Adipocyte (in vitro differentiated cells): Measurements from ENCODE around the gene SNX33.

Experiments used
- DNase-seq: peaks from one replicate; pipeline ENCODE4 v3.0.0-alpha.2; 2015; ENCODE audit warnings: low read depth
- H3K27me3 ChIP-seq: replicated peaks from 2 replicates; pipeline ENCODE4 v1.7.0; 2013; ENCODE audit warnings: mild to moderate bottlenecking, low read length, moderate library complexity; ENCODE audit not compliant: control insufficient read depth, insufficient read depth
- H3K36me3 ChIP-seq: 2 replicates; pipeline ENCODE4 v1.7.0; 2013; ENCODE audit warnings: low read length, mild to moderate bottlenecking, moderate library complexity; ENCODE audit not compliant: control insufficient read depth, insufficient read depth, severe bottlenecking
- H3K4me1 ChIP-seq: 2 replicates; pipeline ENCODE4 v1.7.0; 2013; ENCODE audit warnings: mild to moderate bottlenecking, low read length, moderate library complexity; ENCODE audit not compliant: control insufficient read depth, insufficient read depth
- H3K4me3 ChIP-seq: 2 replicates; pipeline ENCODE4 v1.7.0; 2013; ENCODE audit warnings: mild to moderate bottlenecking, low read length, moderate library complexity
- H3K9ac ChIP-seq: 2 replicates; pipeline ENCODE4 v1.7.0; 2013; ENCODE audit warnings: mild to moderate bottlenecking, low read length, moderate library complexity
- H3K9me3 ChIP-seq: 2 replicates; pipeline ENCODE4 v1.7.0; 2013; ENCODE audit warnings: mild to moderate bottlenecking, low read length, moderate library complexity; ENCODE audit not compliant: control insufficient read depth

The SNX33 gene

GRCh38 chr15:75669191-75669878, 21.6 kb downstream of the SNX33 start:
- H3K27me3 ChIP-seq = no peaks in the 10 kb centered on the region
- peaks cover 63% of the 10 kb centered on the region for H3K4me1 ChIP-seq
- no peak overlapping the region for H3K4me3 ChIP-seq
- H3K9me3 ChIP-seq = no peaks in the 10 kb centered on the region
- no peak for DNase-seq
- no peaks in the 10 kb centered on the region for H3K36me3 ChIP-seq
- no peak overlapping the region for H3K9ac ChIP-seq

- H3K9ac ChIP-seq = no peak overlapping the region
Observed at GRCh38 chr15:75669879-75670212, 22.1 kb downstream of the SNX33 start.

GRCh38 chr15:75671730-75672602, 24.3 kb downstream of the SNX33 start:
- H3K27me3 ChIP-seq = no peaks in the 10 kb centered on the region
- H3K9ac ChIP-seq = peak overlapping the region; percentile 25
- H3K9me3 ChIP-seq = no peaks in the 10 kb centered on the region
- DNase-seq = no peak
- no peak overlapping the region for H3K4me3 ChIP-seq
- H3K36me3 ChIP-seq = peaks cover under 1% of the 10 kb centered on the region
- peaks cover 63% of the 10 kb centered on the region for H3K4me1 ChIP-seq

More at GRCh38 chr15:75669879-75670212, 22.1 kb downstream of the SNX33 start:
- no peak overlapping the region for H3K4me3 ChIP-seq
- no peaks in the 10 kb centered on the region for H3K27me3 ChIP-seq
- no peaks in the 10 kb centered on the region for H3K36me3 ChIP-seq
- H3K9me3 ChIP-seq = no peaks in the 10 kb centered on the region
- H3K4me1 ChIP-seq = peaks cover 68% of the 10 kb centered on the region
- DNase-seq = no peak

- H3K9ac ChIP-seq = peak overlapping the region; percentile 75
- peak; percentile 65 for DNase-seq
- H3K4me1 ChIP-seq = peaks cover 54% of the 10 kb centered on the region
- peaks cover 6% of the 10 kb centered on the region for H3K36me3 ChIP-seq
- no peaks in the 10 kb centered on the region for H3K9me3 ChIP-seq
- H3K4me3 ChIP-seq = peak overlapping the region; percentile 63
- no peaks in the 10 kb centered on the region for H3K27me3 ChIP-seq
Observed at GRCh38 chr15:75672646-75673425, 25.1 kb downstream of the SNX33 start.

- Histone ChIP-seq H3K4me1 (peaks cover 53% of the 10 kb centered on the region), H3K36me3 (peaks cover 6% of the 10 kb centered on the region), H3K27me3 (no peaks in the 10 kb centered on the region), H3K9me3 (no peaks in the 10 kb centered on the region), H3K4me3 (peak overlapping the region; percentile 63), H3K9ac (peak overlapping the region; percentile 75)
- peak; percentile 70 for DNase-seq
Observed at GRCh38 chr15:75673426-75674235, 25.9 kb downstream of the SNX33 start.

- Histone ChIP-seq H3K9me3 (no peaks in the 10 kb centered on the region), H3K4me1 (peaks cover 53% of the 10 kb centered on the region), H3K27me3 (no peaks in the 10 kb centered on the region), H3K36me3 (peaks cover 11% of the 10 kb centered on the region), H3K4me3 (no peak overlapping the region), H3K9ac (no peak overlapping the region)
- DNase-seq = no peak
Observed at GRCh38 chr15:75674366-75674765, 26.7 kb downstream of the SNX33 start.

GRCh38 chr15:75675579-75676404, 28.1 kb downstream of the SNX33 start:
- Histone ChIP-seq H3K27me3 (no peaks in the 10 kb centered on the region), H3K9ac (no peak overlapping the region), H3K36me3 (peaks cover 15% of the 10 kb centered on the region), H3K4me1 (peaks cover 53% of the 10 kb centered on the region), H3K9me3 (no peaks in the 10 kb centered on the region), H3K4me3 (no peak overlapping the region)
- no peak for DNase-seq

- no peak overlapping the region for H3K4me3 ChIP-seq
- peaks cover 23% of the 10 kb centered on the region for H3K36me3 ChIP-seq
- no peaks in the 10 kb centered on the region for H3K27me3 ChIP-seq
- no peak for DNase-seq
- H3K4me1 ChIP-seq = peaks cover 43% of the 10 kb centered on the region
- H3K9ac ChIP-seq = no peak overlapping the region
- H3K9me3 ChIP-seq = no peaks in the 10 kb centered on the region
Observed at GRCh38 chr15:75676688-75677464, 29.2 kb downstream of the SNX33 start.

GRCh38 chr15:75677465-75678323, 30.0 kb downstream of the SNX33 start:
- Histone ChIP-seq H3K4me3 (no peak overlapping the region), H3K9ac (no peak overlapping the region), H3K9me3 (no peaks in the 10 kb centered on the region), H3K36me3 (peaks cover 30% of the 10 kb centered on the region), H3K4me1 (peaks cover 36% of the 10 kb centered on the region), H3K27me3 (no peaks in the 10 kb centered on the region)
- no peak for DNase-seq
